GM23338 (cell line): ENCODE data around the gene CCDC187. TPM values are rescaled to one million over a fixed set of nuclear protein-coding genes. Genes with fewer than 3 reads are reported as not detected.

Experiments used
- ATAC-seq: fragments of 200-7000 bp; cut with Tn5 transposase; 3 replicates; pipeline ENCODE4 v1.9.1; 2020
- DNase-seq: peaks from one replicate; pipeline ENCODE4 v3.0.0-alpha.2; 2015; ENCODE audit warnings: low spot score
- H2AFZ ChIP-seq: fragments of 200-600 bp; sonication (generic); 2 replicates; pipeline ENCODE4 v1.8.0; 2016; ENCODE audit warnings: antibody characterized with exemption, mild to moderate bottlenecking, moderate library complexity
- H3F3A ChIP-seq: fragments of 200-600 bp; sonication (generic); replicated peaks from 2 replicates; pipeline ENCODE4 v1.8.0; 2017; ENCODE audit warnings: antibody characterized with exemption, mixed run types, low read depth
- H3K27ac ChIP-seq: fragments of 200-600 bp; sonication (generic); 2 replicates; pipeline ENCODE4 v1.6.1; 2016; ENCODE audit warnings: low read depth
- H3K27me3 ChIP-seq: fragments of 200-600 bp; sonication (generic); 2 replicates; pipeline ENCODE4 v1.8.0; 2016; ENCODE audit warnings: mild to moderate bottlenecking, mixed run types, moderate library complexity; ENCODE audit not compliant: insufficient read depth
- H3K36me3 ChIP-seq: fragments of 200-600 bp; sonication (generic); 2 replicates; pipeline ENCODE4 v1.8.0; 2016; ENCODE audit warnings: mild to moderate bottlenecking; ENCODE audit not compliant: insufficient read depth
- H3K4me1 ChIP-seq: fragments of 200-600 bp; sonication (generic); 2 replicates; pipeline ENCODE4 v1.8.0; 2016; ENCODE audit warnings: mild to moderate bottlenecking, moderate library complexity; ENCODE audit not compliant: insufficient read depth
- H3K4me2 ChIP-seq: fragments of 200-600 bp; sonication (generic); 2 replicates; pipeline ENCODE4 v1.7.1; 2017; ENCODE audit warnings: mixed run types
- H3K4me3 ChIP-seq: fragments of 200-600 bp; sonication (generic); 2 replicates; pipeline ENCODE4 v1.6.1; 2016; ENCODE audit warnings: mixed run types
- H3K79me2 ChIP-seq: fragments of 200-600 bp; sonication (generic); replicated peaks from 2 replicates; pipeline ENCODE4 v1.8.0; 2017; ENCODE audit warnings: mild to moderate bottlenecking; ENCODE audit not compliant: insufficient read depth
- H3K9me2 ChIP-seq: fragments of 200-600 bp; sonication (generic); 2 replicates; pipeline ENCODE4 v1.8.0; 2017; ENCODE audit not compliant: insufficient read depth
- H4K20me1 ChIP-seq: fragments of 200-600 bp; sonication (generic); replicated peaks from 2 replicates; pipeline ENCODE4 v1.8.0; 2017; ENCODE audit warnings: mild to moderate bottlenecking; ENCODE audit not compliant: insufficient read depth
- H3K27ac Mint-ChIP-seq: 2 replicates; pipeline ENCODE4 v1.8.0; 2020; ENCODE audit warnings: inconsistent platforms, mild to moderate bottlenecking, moderate library complexity, mixed read lengths
- H3K27me3 Mint-ChIP-seq: 3 replicates; pipeline ENCODE4 v1.8.0; 2022; ENCODE audit warnings: low read depth, mild to moderate bottlenecking, moderate library complexity, mixed read lengths, inconsistent platforms; ENCODE audit not compliant: insufficient read depth, poor library complexity
- H3K36me3 Mint-ChIP-seq: 3 replicates; pipeline ENCODE4 v1.8.0; 2021; ENCODE audit warnings: low read depth, mild to moderate bottlenecking, inconsistent platforms, moderate library complexity, mixed read lengths
- H3K4me1 Mint-ChIP-seq: 3 replicates; pipeline ENCODE4 v1.8.0; 2020; ENCODE audit warnings: mild to moderate bottlenecking, inconsistent platforms, mixed read lengths
- H3K4me3 Mint-ChIP-seq: 3 replicates; pipeline ENCODE4 v1.8.0; 2021; ENCODE audit warnings: moderate library complexity, mild to moderate bottlenecking, inconsistent platforms, mixed read lengths
- H3K9me3 Mint-ChIP-seq: 3 replicates; pipeline ENCODE4 v1.8.0; 2020; ENCODE audit warnings: moderate library complexity, mild to moderate bottlenecking, inconsistent platforms, mixed read lengths
- EZH2phosphoT487 ChIP-seq: fragments of 200-600 bp; sonication (generic); IDR thresholded peaks from one replicate; pipeline ENCODE4 v1.8.1; 2018; ENCODE audit warnings: antibody characterized with exemption; ENCODE audit not compliant: unreplicated experiment
- REST ChIP-seq: IDR thresholded peaks from one replicate; pipeline ENCODE4 v1.6.1; 2018; ENCODE audit warnings: antibody characterized with exemption; ENCODE audit not compliant: unreplicated experiment
- STAT1 ChIP-seq: IDR thresholded peaks from one replicate; pipeline ENCODE4 v1.6.1; 2016; ENCODE audit warnings: antibody characterized with exemption; ENCODE audit not compliant: unreplicated experiment
- polyA plus RNA-seq: library from polyadenylated mRNA; unstranded; fragments of >200 nt; fragmentation: Nextera tagmentation; extraction: Ambion mirVana; gene quantifications from 2 replicates; pipeline ENCODE4 v1.2.1, GENCODE V29; 2016
- total RNA-seq: library from RNA; depleted of rRNA; stranded (reverse); fragments of >200 nt; shearing (Covaris generic); gene quantifications from 2 replicates; pipeline ENCODE4 v1.2.3, GENCODE V29; 2014; rRNA removed

CCDC187 gene
- total and polyA plus RNA-seq, 2 experiments from 2014 or later = 0.14 TPM; not detected in 1

- Histone ChIP-seq H2AFZ (no peak overlapping the region), H3K36me3 (no peaks in the 10 kb centered on the region), H3K4me2 (no peak overlapping the region), H3K79me2 (no peaks in the 10 kb centered on the region), H3K27me3 (peaks cover 99% of the 10 kb centered on the region), H3K4me1 (peaks cover 17% of the 10 kb centered on the region), H3K9me2 (no peaks in the 10 kb centered on the region), H3K4me3 (no peak overlapping the region), H4K20me1 (peaks cover 6% of the 10 kb centered on the region), H3K27ac (no peak overlapping the region), H3F3A (peaks cover 1% of the 10 kb centered on the region; the same call in 1 of the 2 replicates)
- peak; percentile 8 for DNase-seq
- H3K27me3 Mint-ChIP-seq = peaks cover 87% of the 10 kb centered on the region
- no peak overlapping the region for H3K4me3 Mint-ChIP-seq
- H3K4me1 Mint-ChIP-seq = peaks cover 18% of the 10 kb centered on the region
- no peak for ATAC-seq
- H3K27ac Mint-ChIP-seq = no peak overlapping the region
- H3K36me3 Mint-ChIP-seq = no peaks in the 10 kb centered on the region
- TF ChIP-seq STAT1 (no peak), REST (peak; percentile 26), EZH2phosphoT487 (no peak)
- H3K9me3 Mint-ChIP-seq = no peaks in the 10 kb centered on the region
These were observed 103.5 kb downstream of the CCDC187 start for GRCh38 chr9:136200424-136200823.

Other genes starting within 250 kb of the CCDC187 start
- 16.5 and 20.8 TPM in 2 replicates for gene NACC2, start 208.8 kb downstream of the CCDC187 start, total RNA-seq
- 3.2 and 3.8 TPM in 2 replicates for gene NACC2, start 208.8 kb downstream of the CCDC187 start, polyA plus RNA-seq
- 32.6 and 39.2 TPM in 2 replicates for gene TMEM250, start 185.2 kb downstream of the CCDC187 start, total RNA-seq
- 11.8 and 12.2 TPM in 2 replicates for gene TMEM250, start 185.2 kb downstream of the CCDC187 start, polyA plus RNA-seq
- gene LHX3, start 99.0 kb downstream of the CCDC187 start, total RNA-seq = not detected in 2 replicates
- 0.08 TPM in 1 of 2 replicates, not detected in the other for gene LHX3, start 99.0 kb downstream of the CCDC187 start, polyA plus RNA-seq
- 25.5 and 29.2 TPM in 2 replicates for gene QSOX2, start 58.3 kb downstream of the CCDC187 start, total RNA-seq
- 9.2 and 10.5 TPM in 2 replicates for gene QSOX2, start 58.3 kb downstream of the CCDC187 start, polyA plus RNA-seq
- 21.3 and 23.2 TPM in 2 replicates for gene GPSM1, start 23.4 kb upstream of the CCDC187 start, total RNA-seq
- gene GPSM1, start 23.4 kb upstream of the CCDC187 start, polyA plus RNA-seq = 4.8 and 5.6 TPM in 2 replicates
- gene DNLZ, start 59.6 kb upstream of the CCDC187 start, total RNA-seq = 21.7 and 53.9 TPM in 2 replicates
- 33.4 and 37.7 TPM in 2 replicates for gene DNLZ, start 59.6 kb upstream of the CCDC187 start, polyA plus RNA-seq
- gene CARD9, start 69.6 kb upstream of the CCDC187 start, total RNA-seq = 0.49 and 1.1 TPM in 2 replicates
- gene CARD9, start 69.6 kb upstream of the CCDC187 start, polyA plus RNA-seq = 0.63 and 0.92 TPM in 2 replicates
- 20.4 and 22.7 TPM in 2 replicates for gene SNAPC4, start 96.1 kb upstream of the CCDC187 start, total RNA-seq
- gene SNAPC4, start 96.1 kb upstream of the CCDC187 start, polyA plus RNA-seq = 8.8 and 10.2 TPM in 2 replicates
- gene ENTR1, start 106.5 kb upstream of the CCDC187 start, total RNA-seq = 79.7 and 91.9 TPM in 2 replicates
- 25.6 and 29.9 TPM in 2 replicates for gene ENTR1, start 106.5 kb upstream of the CCDC187 start, polyA plus RNA-seq
- gene PMPCA, start 106.6 kb upstream of the CCDC187 start, total RNA-seq = 83.3 and 88.2 TPM in 2 replicates
- gene PMPCA, start 106.6 kb upstream of the CCDC187 start, polyA plus RNA-seq = 54.6 and 61.3 TPM in 2 replicates
- gene INPP5E, start 135.8 kb upstream of the CCDC187 start, total RNA-seq = 10.9 and 13.4 TPM in 2 replicates
- gene INPP5E, start 135.8 kb upstream of the CCDC187 start, polyA plus RNA-seq = 5.8 TPM in 2 replicates
- gene SEC16A, start 178.9 kb upstream of the CCDC187 start, total RNA-seq = 54.3 and 59.2 TPM in 2 replicates
- gene SEC16A, start 178.9 kb upstream of the CCDC187 start, polyA plus RNA-seq = 34.0 and 35.7 TPM in 2 replicates
- 78.7 and 97.2 TPM in 2 replicates for gene NOTCH1, start 242.0 kb upstream of the CCDC187 start, total RNA-seq
- 9.9 and 10.3 TPM in 2 replicates for gene NOTCH1, start 242.0 kb upstream of the CCDC187 start, polyA plus RNA-seq